Stimulated activated CD8-positive, alpha-beta memory T cell treated with anti-CD3 and anti-CD28 coated beads, Interleukin-12 subunit alpha, Interleukin-12 subunit beta, amount 100 ng/mL, for 24 hours (primary cell): ENCODE data around the gene MYO10.
"Not testable (repeated sequence)": the region's sequence is repeated elsewhere in the genome, so short reads cannot be mapped to it uniquely, and the experiment has no call there.

ENCODE experiments used
- DNase-seq: peaks from one replicate; pipeline ENCODE4 v3.0.0-alpha.2; 2020; ENCODE audit errors: extremely low read depth

MYO10 gene

GRCh38 chr5:16862777-16863176 is 73.3 kb downstream of the MYO10 start:
- no peak for DNase-seq

GRCh38 chr5:16859346-16859745 is 76.7 kb downstream of the MYO10 start:
- DNase-seq = no peak

- no peak for DNase-seq
These were observed 77.9 kb downstream of the MYO10 start for GRCh38 chr5:16858151-16858550.

GRCh38 chr5:16857635-16858034 is 78.5 kb downstream of the MYO10 start:
- no peak for DNase-seq

- no peak for DNase-seq
These were observed 79.6 kb downstream of the MYO10 start for GRCh38 chr5:16856531-16856930.

- no peak for DNase-seq
These were observed 80.2 kb downstream of the MYO10 start for GRCh38 chr5:16855898-16856297.

- no peak for DNase-seq
These were observed 80.6 kb downstream of the MYO10 start for GRCh38 chr5:16855485-16855884.

- no peak for DNase-seq
These were observed 81.7 kb downstream of the MYO10 start for GRCh38 chr5:16854351-16854750.

GRCh38 chr5:16853518-16853917 is 82.6 kb downstream of the MYO10 start:
- no peak for DNase-seq

GRCh38 chr5:16852251-16853005 is 83.7 kb downstream of the MYO10 start:
- DNase-seq = no peak

- DNase-seq = no peak
These were observed 86.3 kb downstream of the MYO10 start for GRCh38 chr5:16849775-16850174.

GRCh38 chr5:16849181-16849580 is 86.9 kb downstream of the MYO10 start:
- no peak for DNase-seq

GRCh38 chr5:16844952-16845351 is 91.1 kb downstream of the MYO10 start:
- DNase-seq = no peak

GRCh38 chr5:16842896-16843295 is 93.2 kb downstream of the MYO10 start:
- DNase-seq = no peak

GRCh38 chr5:16841416-16841815 is 94.7 kb downstream of the MYO10 start:
- no peak for DNase-seq

- DNase-seq = no peak
These were observed 98.8 kb downstream of the MYO10 start for GRCh38 chr5:16837305-16837704.

- no peak for DNase-seq
These were observed 102.1 kb downstream of the MYO10 start for GRCh38 chr5:16834029-16834428.

- not testable (repeated sequence) for DNase-seq
These were observed 104.8 kb downstream of the MYO10 start for GRCh38 chr5:16831326-16831725.

GRCh38 chr5:16827755-16828154 is 108.3 kb downstream of the MYO10 start:
- DNase-seq = no peak

- DNase-seq = no peak
These were observed 109.5 kb downstream of the MYO10 start for GRCh38 chr5:16826379-16827125.

GRCh38 chr5:16819522-16820167 is 116.4 kb downstream of the MYO10 start:
- DNase-seq = no peak

- no peak for DNase-seq
These were observed 120.7 kb downstream of the MYO10 start for GRCh38 chr5:16815432-16815831.

- DNase-seq = no peak
These were observed 123.2 kb downstream of the MYO10 start for GRCh38 chr5:16812911-16813310.
